Stimulated activated naive CD4-positive, alpha-beta T cell treated with Interleukin-2 at 50 U/mL for 16 hours (primary cell): ENCODE data around the gene LILRB2.
"Not testable (repeated sequence)": the region's sequence is repeated elsewhere in the genome, so short reads cannot be mapped to it uniquely, and the experiment has no call there.

Experiments
- DNase-seq: peaks from one replicate; lab custom pipeline; 2025; lab: John Stamatoyannopoulos, UW

The LILRB2 gene

GRCh38 chr19:54281007-54281728, at the start of gene LILRB2:
Gene LILRB2, minus strand, starts transcription at chr19:54281110. Its CDS starts 614 bp downstream, at chr19:54280496.
- no peak for DNase-seq

GRCh38 chr19:54329476-54330165, 48.7 kb upstream of the LILRB2 start:
- no peak for DNase-seq

GRCh38 chr19:54328781-54329180, 47.9 kb upstream of the LILRB2 start:
- not testable (repeated sequence) for DNase-seq

GRCh38 chr19:54325631-54326030, 44.7 kb upstream of the LILRB2 start:
- no peak for DNase-seq

- DNase-seq, result peak; percentile 5
Observed at GRCh38 chr19:54325194-54325621, 44.3 kb upstream of the LILRB2 start.

- no peak for DNase-seq
Observed at GRCh38 chr19:54324071-54324470, 43.2 kb upstream of the LILRB2 start.

- DNase-seq, result not testable (repeated sequence)
Observed at GRCh38 chr19:54322934-54323333, 42.0 kb upstream of the LILRB2 start.

- not testable (repeated sequence) for DNase-seq
Observed at GRCh38 chr19:54322295-54322694, 41.4 kb upstream of the LILRB2 start.

- DNase-seq, result no peak
Observed at GRCh38 chr19:54319892-54320670, 39.2 kb upstream of the LILRB2 start.

GRCh38 chr19:54319049-54319448, 38.1 kb upstream of the LILRB2 start:
- no peak for DNase-seq

- DNase-seq, result no peak
Observed at GRCh38 chr19:54317965-54318240, 37.0 kb upstream of the LILRB2 start.

GRCh38 chr19:54317108-54317964, 36.4 kb upstream of the LILRB2 start:
- no peak for DNase-seq

GRCh38 chr19:54316746-54317107, 35.8 kb upstream of the LILRB2 start:
- no peak for DNase-seq

GRCh38 chr19:54315956-54316355, 35.0 kb upstream of the LILRB2 start:
- DNase-seq, result no peak

GRCh38 chr19:54312436-54313377, 31.8 kb upstream of the LILRB2 start, which contains the start of gene LILRA5:
Gene LILRA5, minus strand, starts transcription at chr19:54313166. Its CDS starts 147 bp downstream, at chr19:54313019.
- DNase-seq, result no peak

GRCh38 chr19:54312011-54312410, 31.1 kb upstream of the LILRB2 start:
- DNase-seq, result no peak

- no peak for DNase-seq
Observed at GRCh38 chr19:54311486-54311885, 30.6 kb upstream of the LILRB2 start.

GRCh38 chr19:54310543-54310942, 29.6 kb upstream of the LILRB2 start:
- no peak for DNase-seq

- DNase-seq, result no peak
Observed at GRCh38 chr19:54309811-54310210, 28.9 kb upstream of the LILRB2 start.

- no peak for DNase-seq
Observed at GRCh38 chr19:54307389-54308020, 26.6 kb upstream of the LILRB2 start.
